ENCODE data around the gene GFOD2. TPM values are rescaled to one million over a fixed set of nuclear protein-coding genes. Genes with fewer than 3 reads are reported as not detected.
"Not testable (repeated sequence)": the region's sequence is repeated elsewhere in the genome, so short reads cannot be mapped to it uniquely, and the experiment has no call there.

Gene GFOD2
- total and polyA plus RNA-seq, 2 experiments from 2014 or later: 9.8 to 12.4 TPM

- H3K27me3 ChIP-seq: no peaks in the 10 kb centered on the region
- peaks cover 6% of the 10 kb centered on the region for H3K79me2 ChIP-seq
- no peak overlapping the region for H3K4me2 ChIP-seq
- H3K4me3 ChIP-seq: no peak overlapping the region
- TF ChIP-seq EZH2 (IDR thresholded peaks at IDR 0.05; ENCODE audit: borderline replicate concordance): no peak
- no peak for TF ChIP-seq EZH2phosphoT487 (IDR thresholded peaks at IDR 0.05; ENCODE audit: low read depth, severe bottlenecking, unreplicated experiment)
- TF ChIP-seq CTCF (IDR thresholded peaks at IDR 0.05; ENCODE audit: poor library complexity): no peak
- no peaks in the 10 kb centered on the region for H3K9me2 ChIP-seq (replicated peaks; ENCODE audit: insufficient read depth)
- H3K27ac ChIP-seq: no peak overlapping the region
- H3K4me1 ChIP-seq (ENCODE audit: insufficient read depth): no peaks in the 10 kb centered on the region
- no peak for DNase-seq (ENCODE audit: low spot score)
- no peaks in the 10 kb centered on the region for H3K9me3 ChIP-seq (ENCODE audit: low read depth)
- H4K20me1 ChIP-seq (ENCODE audit: insufficient read depth, poor library complexity, severe bottlenecking): peaks cover 6% of the 10 kb centered on the region
- H3K36me3 ChIP-seq (replicated peaks; ENCODE audit: insufficient read depth, low read depth): no peaks in the 10 kb centered on the region
- WGBS (ENCODE audit: low lambda C conversion rate, missing lambda C conversion rate): 95% methylated on average over 7 of the region's 7 CpGs
- no peak overlapping the region for H2AFZ ChIP-seq
These were observed 39.9 kb upstream of the GFOD2 start for GRCh38 chr16:67758966-67759365.

- H4K20me1 ChIP-seq (ENCODE audit: insufficient read depth, poor library complexity, severe bottlenecking): peaks cover 6% of the 10 kb centered on the region
- H3K36me3 ChIP-seq (replicated peaks; ENCODE audit: insufficient read depth, low read depth): no peaks in the 10 kb centered on the region
- H3K79me2 ChIP-seq: peaks cover 6% of the 10 kb centered on the region
- DNase-seq (ENCODE audit: low spot score): no peak
- H3K4me3 ChIP-seq: no peak overlapping the region
- H3K27me3 ChIP-seq: no peaks in the 10 kb centered on the region
- H3K4me1 ChIP-seq (ENCODE audit: insufficient read depth): no peaks in the 10 kb centered on the region
- H3K4me2 ChIP-seq: no peak overlapping the region
- H2AFZ ChIP-seq: no peak overlapping the region
- H3K9me3 ChIP-seq (ENCODE audit: low read depth): no peaks in the 10 kb centered on the region
- H3K9me2 ChIP-seq (replicated peaks; ENCODE audit: insufficient read depth): no peaks in the 10 kb centered on the region
- 92% methylated on average over 3 of the region's 3 CpGs for WGBS (ENCODE audit: low lambda C conversion rate, missing lambda C conversion rate)
- H3K27ac ChIP-seq: no peak overlapping the region
- no peak for TF ChIP-seq EZH2phosphoT487 (IDR thresholded peaks at IDR 0.05; ENCODE audit: low read depth, severe bottlenecking, unreplicated experiment)
- TF ChIP-seq EZH2 (IDR thresholded peaks at IDR 0.05; ENCODE audit: borderline replicate concordance): no peak
- TF ChIP-seq CTCF (IDR thresholded peaks at IDR 0.05; ENCODE audit: poor library complexity): no peak
These were observed 38.9 kb upstream of the GFOD2 start for GRCh38 chr16:67758006-67758405.

GRCh38 chr16:67752641-67753040 lies 33.5 kb upstream of the GFOD2 start:
- Histone ChIP-seq H3K36me3 (replicated peaks; ENCODE audit: insufficient read depth, low read depth) (no peaks in the 10 kb centered on the region), H3K4me1 (ENCODE audit: insufficient read depth) (no peaks in the 10 kb centered on the region), H3K9me2 (replicated peaks; ENCODE audit: insufficient read depth) (no peaks in the 10 kb centered on the region), H3K79me2 (no peaks in the 10 kb centered on the region), H2AFZ (no peak overlapping the region), H3K27ac (no peak overlapping the region), H3K4me2 (no peak overlapping the region), H3K9me3 (ENCODE audit: low read depth) (no peaks in the 10 kb centered on the region), H4K20me1 (ENCODE audit: insufficient read depth, poor library complexity, severe bottlenecking) (no peaks in the 10 kb centered on the region), H3K4me3 (no peak overlapping the region), H3K27me3 (no peaks in the 10 kb centered on the region)
- WGBS (ENCODE audit: low lambda C conversion rate, missing lambda C conversion rate): 63% methylated on average over 2 of the region's 2 CpGs
- TF ChIP-seq EZH2 (IDR thresholded peaks at IDR 0.05; ENCODE audit: borderline replicate concordance) (no peak), EZH2phosphoT487 (IDR thresholded peaks at IDR 0.05; ENCODE audit: low read depth, severe bottlenecking, unreplicated experiment) (no peak), CTCF (IDR thresholded peaks at IDR 0.05; ENCODE audit: poor library complexity) (no peak)
- DNase-seq (ENCODE audit: low spot score): no peak

- H3K27me3 ChIP-seq; DNase-seq (ENCODE audit: low spot score); H3K9me3 ChIP-seq (ENCODE audit: low read depth); H3K36me3 ChIP-seq (replicated peaks; ENCODE audit: insufficient read depth, low read depth); H2AFZ ChIP-seq; H3K4me2 ChIP-seq; H3K4me1 ChIP-seq (ENCODE audit: insufficient read depth); H3K4me3 ChIP-seq; H4K20me1 ChIP-seq (ENCODE audit: insufficient read depth, poor library complexity, severe bottlenecking); H3K27ac ChIP-seq; H3K79me2 ChIP-seq; H3K9me2 ChIP-seq (replicated peaks; ENCODE audit: insufficient read depth): not testable (repeated sequence)
- WGBS (ENCODE audit: low lambda C conversion rate, missing lambda C conversion rate): 98% methylated on average over 3 of the region's 3 CpGs
These were observed 32.2 kb upstream of the GFOD2 start for GRCh38 chr16:67751331-67751730.

Measured in hepatocyte (in vitro differentiated cells).